GM19023 (cell line): ENCODE results near the gene MBP.

Source experiments
- ATAC-seq: cut with Tn5 transposase; IDR thresholded peaks from one replicate; pipeline ENCODE4 v1.9.1; 2021; ENCODE audit warnings: mild to moderate bottlenecking, moderate library complexity; ENCODE audit not compliant: unreplicated experiment

Gene MBP

DNA sequence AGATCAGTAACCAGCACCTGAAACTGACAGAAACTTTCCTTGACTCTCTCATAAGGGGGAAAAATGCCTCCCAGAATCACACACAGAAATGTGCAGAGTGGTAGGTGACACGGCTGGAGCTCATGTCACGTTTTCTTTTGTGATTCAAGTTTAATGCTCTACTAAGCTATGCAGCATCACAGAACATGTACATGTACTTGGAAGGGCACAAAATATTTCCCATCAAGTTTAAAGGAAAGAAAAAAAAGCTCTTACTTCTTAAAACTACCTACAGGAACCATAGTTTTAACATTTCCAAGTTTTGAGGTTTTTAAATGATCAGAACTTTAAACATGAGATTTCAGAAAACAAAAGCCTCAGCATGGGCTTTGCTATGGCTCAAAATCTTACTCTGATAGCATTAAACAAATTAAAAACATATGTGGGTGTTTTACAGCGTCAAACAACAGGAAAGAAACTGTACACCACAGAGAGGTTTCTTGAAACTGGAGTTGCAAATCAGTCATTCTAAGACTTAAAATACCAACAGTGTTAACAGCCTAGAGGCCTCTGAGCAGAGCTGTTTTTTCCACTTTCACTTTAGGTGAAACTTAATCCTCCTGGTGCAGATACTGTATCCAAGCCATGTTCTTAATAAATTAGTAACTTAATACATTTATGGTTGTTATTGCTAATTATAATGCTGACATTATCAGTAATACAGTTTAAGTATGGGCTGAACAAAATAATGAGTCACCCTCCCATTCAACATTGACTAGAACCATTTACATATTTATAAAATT, 30.1 kb downstream of the MBP start:
- peak; percentile 71 for ATAC-seq

DNA sequence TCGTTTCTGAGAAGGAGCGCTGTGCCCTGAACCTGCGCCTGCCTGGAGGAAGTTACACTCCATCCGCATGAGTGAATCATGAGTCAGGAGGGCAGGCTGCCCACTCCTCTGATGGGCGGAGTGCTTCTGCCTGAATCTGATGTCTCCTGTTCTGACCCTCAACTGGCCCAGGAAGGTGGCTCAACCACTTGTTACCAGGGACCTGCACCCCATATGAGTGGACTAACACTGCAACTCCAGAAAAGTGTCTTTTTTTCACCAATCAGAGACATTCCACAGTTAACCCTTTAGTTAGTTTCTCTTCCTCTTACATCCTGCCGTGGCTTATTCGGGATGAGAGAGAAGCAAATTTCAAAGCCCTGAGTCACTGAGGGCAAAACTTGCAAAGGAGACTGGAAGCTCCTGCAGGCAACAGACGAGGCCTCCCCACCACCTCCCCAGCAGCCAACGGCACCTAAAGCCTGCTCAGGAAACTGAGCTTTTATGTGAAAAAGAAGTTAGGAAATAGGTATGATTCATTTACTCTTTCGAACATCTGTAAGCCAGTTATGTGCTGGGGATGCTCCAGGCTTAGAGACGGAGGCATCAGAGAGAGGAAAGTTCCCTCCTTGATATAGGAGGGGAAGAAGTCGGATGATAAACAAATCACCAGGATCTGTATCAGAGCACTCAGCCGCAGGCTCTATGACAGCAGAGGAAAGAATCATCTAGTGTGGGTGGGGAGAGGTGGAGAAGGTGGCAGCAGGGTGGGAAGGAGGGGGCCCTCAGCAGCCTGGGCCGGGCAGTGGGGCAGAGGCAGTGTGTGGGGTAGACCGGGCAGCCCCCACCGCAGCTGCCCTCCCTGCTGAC, 30.9 kb downstream of the MBP start:
- ATAC-seq: peak; percentile 39

- ATAC-seq: no peak
Measured at GRCh38 chr18:77100751-77101355, 31.7 kb downstream of the MBP start.

DNA sequence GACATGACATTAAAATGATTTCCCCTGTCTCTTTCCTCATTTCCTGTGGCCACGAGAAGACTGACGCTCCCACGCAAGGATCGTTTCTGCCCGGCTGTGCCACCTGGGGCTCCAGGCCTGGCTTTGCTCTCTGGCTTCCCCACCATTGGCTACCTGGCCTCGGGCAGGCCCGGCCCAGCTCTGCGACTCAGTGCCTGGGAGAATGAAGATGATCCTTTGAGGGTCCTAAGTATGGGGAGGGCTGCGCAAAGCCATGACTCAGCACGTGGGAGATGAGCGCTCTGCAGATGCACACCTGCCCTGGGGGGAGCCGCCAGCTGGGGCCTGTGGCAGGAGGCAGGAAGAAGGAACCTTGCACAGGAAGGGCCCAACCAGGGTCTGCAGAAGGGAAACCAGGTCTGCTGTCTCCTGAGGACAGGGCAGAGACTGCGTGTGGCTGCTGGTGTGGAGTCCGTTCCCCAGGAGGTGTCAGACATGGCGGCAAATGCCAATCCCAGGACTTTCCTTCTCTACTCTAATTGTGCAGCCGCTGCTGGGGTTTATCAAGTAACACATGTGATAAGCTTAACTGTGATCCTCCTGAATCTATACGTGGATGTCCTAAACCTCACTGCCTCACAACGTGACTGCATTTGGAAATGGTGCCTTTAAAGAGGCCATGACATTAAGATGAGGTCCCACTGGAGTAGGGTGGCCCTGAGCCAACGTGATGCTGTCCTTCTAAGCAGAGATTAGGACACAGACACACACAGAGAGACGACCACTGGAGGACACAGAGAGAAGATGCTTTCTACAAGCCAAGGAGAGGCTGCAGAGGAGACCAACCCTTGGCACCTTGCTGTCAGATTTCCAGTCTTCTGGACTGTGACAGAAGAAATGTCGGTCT, 32.9 kb downstream of the MBP start:
- peak; percentile 19 for ATAC-seq

DNA sequence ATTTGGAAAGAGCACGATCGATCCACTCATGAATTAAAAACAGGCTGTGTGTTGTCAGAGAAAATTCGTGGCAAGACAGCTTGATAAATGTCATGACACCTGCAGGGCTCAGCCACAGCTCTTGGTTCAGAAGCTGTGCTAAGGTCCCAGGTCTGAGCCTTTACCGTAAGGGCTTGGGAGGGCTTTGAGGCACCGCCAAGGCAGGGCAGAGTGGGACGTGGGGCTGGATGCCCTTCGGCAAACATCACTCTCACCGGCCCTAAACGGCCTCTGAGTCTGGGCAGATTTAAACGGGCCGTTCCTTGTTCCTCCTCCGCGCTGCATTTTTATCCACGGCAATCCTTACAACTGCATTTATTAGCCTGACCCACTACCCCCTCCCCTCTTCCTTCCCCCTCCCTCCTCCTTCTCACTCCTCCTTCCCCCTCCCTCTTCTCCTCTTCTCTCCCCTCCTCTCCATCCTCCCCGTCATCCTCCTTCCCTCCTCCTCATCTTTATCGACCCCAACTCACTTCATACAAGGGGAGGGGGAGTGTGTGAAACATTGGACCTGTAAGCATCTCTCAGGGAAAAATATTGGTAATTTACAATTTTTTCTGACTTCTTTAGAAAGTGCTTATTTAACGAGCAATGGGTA, 33.9 kb downstream of the MBP start:
- ATAC-seq: no peak

DNA sequence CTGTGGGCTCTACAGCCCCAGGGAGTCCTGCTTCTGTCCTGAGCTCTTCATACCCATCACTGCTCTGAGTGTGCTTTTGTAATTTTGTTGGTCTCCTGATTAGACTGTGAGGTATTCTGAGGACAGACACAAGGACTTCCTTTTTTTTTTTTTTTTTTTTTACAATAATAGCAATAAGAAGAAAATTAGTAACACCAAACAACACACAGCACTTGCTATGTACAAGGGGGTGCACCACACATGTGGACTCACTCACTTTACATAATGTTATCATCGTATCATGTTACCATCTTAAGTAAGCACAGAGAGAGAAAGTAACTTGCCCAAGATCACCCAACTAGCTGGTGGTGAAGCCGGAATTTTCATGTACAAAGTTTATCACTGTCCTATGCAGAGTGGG, 34.6 kb downstream of the MBP start:
- no peak for ATAC-seq

DNA sequence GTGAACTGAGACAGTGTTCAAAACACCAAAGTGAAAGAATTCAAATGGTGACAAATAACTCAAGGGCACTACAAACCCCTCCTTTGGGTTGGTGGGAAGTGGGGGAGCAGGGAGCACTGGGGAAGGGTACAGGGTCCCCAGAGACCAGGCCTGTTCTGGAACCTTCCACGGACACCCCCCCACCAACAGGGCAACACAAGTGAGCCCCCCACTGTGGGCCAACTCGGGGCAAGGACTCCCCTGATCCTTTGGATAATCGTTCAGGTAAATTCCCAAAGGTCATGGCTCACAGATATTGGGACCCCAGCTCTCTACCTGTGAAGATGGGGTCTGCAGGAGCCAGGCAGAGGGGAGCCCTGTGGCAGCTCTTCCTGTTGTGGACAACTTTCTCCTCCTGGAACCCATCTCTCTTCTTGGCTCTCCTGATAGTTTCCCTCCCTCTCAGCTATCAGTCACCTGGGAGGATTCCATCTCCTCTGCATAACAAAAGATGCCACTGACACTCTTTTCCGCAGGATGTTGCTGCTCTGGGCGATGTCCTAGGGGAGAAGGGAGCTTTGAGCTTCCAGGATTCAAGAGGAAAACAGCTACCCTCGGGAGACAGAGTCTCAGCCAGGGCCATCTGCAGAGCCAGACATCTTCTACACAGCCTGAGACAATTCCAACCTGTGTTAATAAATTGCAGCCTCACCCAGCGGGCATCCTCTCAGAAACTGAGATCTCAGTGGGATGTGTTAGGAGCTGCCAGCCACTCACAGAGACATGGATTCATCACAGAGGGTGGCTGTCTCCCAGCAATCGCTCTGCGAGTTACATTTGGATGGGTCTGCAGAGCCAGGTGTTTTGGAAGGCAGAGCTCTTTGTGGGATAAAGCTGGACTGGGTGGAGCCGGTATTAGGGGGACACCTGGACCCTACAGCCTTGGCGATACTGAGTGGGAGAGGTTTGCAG, 35.4 kb downstream of the MBP start:
- no peak for ATAC-seq

DNA sequence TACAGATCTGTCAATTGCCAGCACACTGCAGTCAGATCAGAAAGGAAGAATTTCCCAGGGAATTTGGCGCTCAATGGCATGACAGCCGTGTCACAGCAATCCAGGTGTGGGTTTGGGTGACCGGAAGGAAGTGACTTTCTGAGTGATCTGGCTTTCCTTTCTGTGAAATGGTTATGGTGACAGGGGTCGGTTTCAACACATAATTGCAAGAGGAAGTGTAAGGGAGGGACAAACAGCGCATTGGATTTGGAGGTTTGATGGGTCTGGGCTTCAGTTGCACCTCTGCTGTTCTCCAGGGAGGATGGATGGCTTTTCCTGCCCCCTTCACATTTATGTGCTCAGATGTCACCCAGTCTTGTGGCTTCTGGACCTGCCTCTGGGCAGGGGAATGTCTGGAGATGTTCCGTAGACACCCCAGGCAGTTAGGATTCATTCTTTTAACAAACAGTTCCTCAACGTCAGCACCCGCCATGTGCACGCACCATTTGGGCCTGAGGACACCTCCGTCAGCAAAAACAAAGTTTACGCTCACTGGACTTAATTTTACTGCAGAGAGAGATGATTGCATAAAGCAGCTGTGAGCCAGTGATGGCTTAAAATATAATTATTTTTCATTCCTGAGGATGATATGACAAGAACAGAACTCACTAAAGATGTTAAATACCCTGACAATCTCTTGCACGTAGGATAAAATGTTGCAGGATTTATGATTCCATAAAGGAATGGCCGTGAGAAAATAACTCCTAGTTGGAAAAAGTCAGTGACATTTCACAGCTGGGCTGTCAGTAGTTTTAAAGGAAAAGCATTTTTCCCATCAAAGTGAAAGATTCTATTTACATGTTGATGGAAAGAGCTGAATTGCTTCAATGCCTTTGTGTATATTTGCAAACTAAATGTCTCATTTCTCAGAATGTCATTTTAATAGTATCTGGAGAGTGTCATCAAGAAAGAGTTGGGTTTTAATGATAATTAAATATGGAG, 36.9 kb downstream of the MBP start:
- no peak for ATAC-seq

- ATAC-seq: no peak
Measured at GRCh38 chr18:77093586-77093985, 39.0 kb downstream of the MBP start.

- ATAC-seq: no peak
Measured at GRCh38 chr18:77093067-77093430, 39.5 kb downstream of the MBP start.

GRCh38 chr18:77092104-77093066, 40.2 kb downstream of the MBP start:
- ATAC-seq: no peak

DNA sequence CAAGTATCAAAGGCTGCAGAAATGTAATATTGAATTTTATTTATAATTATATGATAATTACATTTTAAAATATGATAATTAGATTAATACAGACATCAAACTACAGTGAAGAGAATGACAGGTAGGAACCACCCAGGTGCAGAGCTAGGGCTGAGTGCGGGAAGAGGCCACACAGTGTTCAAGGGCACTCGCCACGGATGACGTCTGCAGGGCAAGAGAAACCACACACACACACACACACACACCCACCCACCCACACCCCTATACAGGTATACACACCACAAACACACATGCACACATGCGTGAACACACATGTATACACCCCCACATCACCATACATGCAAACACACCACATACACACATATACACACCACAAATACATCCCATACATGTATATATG, 41.2 kb downstream of the MBP start:
- ATAC-seq: no peak

DNA sequence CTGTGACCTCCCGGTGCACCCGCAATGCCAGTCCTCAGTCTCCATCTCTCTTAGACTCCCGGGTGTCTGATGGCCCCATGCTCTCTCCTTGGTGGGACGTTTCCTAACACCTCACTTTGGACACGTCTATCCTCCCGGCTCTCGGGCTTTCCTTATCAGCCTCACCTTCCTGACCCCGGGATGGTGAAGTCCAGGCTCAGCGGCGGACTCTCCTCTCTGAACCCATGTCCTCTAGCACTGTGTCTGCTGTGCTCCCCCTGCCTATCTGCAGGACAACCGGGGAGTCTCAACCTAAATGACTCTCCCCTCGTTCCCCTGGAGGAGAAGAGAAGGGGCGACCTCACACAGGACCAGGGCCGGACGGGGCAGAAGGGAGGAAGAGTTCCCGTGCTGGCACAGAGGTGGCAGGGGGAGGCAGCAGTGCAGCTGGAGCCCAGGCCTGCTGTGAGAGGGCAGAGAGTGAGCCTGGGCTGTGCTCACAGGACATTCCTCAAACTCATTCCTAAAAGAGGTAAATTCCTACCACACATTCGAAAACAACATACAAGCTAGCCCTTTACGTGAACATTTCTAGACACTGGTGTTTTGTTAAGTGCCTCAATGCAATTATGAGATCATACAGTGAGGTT, 41.9 kb downstream of the MBP start:
- ATAC-seq: no peak

DNA sequence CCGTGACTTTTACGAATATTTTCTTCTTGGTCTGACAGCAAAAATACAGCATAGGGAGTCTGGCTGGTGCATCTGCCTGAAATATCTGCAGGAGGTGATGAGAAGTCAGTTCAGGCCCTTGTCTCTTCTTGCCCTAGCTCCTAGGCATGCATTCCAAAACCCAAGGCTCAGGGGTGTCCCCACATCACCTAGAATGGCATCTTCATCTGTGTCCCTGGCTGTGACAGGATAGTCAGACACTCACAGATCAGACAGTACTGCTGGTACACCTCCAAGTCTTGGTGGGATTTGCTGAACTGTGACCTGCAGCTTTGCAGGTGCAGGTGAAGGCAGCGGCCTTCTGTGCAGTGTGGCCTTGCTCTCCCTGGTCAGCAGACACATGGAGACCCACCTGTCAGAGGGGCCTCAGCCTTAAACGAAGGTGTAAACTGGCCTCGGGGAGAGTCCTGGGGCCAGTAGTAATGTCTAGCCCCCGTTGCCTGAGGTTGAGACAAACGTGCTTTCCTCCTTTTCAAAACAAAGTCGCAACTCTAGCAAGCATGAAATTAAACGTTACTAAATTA, 42.8 kb downstream of the MBP start:
- no peak for ATAC-seq

- ATAC-seq: no peak
Measured at GRCh38 chr18:77088963-77089722, 43.4 kb downstream of the MBP start.
